CD4-positive, alpha-beta T cell (primary cell): ENCODE data around the gene AKR1D1. TPM values are rescaled to one million over a fixed set of nuclear protein-coding genes. Genes with fewer than 3 reads are reported as not detected.

Experiments used
- ATAC-seq: fragments of 200-7000 bp; cut with Tn5 transposase; one replicate; pipeline ENCODE4 v1.10.0; 2022; ENCODE audit warnings: mild to moderate bottlenecking; ENCODE audit not compliant: poor library complexity
- CTCF ChIA-PET: fragments of 350-600 bp; sonication (Branson Sonifier 250); formaldehyde crosslinking; loops from one replicate; lab custom pipeline; 2021; ENCODE audit warnings: antibody characterized with exemption, inconsistent platforms; lab: Charles Lee
- POLR2A ChIA-PET: fragments of 350-600 bp; sonication (Branson Sonifier 250); formaldehyde crosslinking; loops from one replicate; lab custom pipeline; 2021; ENCODE audit warnings: antibody characterized with exemption, inconsistent platforms; lab: Charles Lee
- DNase-seq, 14 experiments: peaks; one replicate each; pipeline ENCODE4 v3.0.0-alpha.2; 2013 to 2020; ENCODE audit warnings: mixed read lengths in 2 of 14
- H3K27ac ChIP-seq, 2 donors: one replicate each; pipeline versions ENCODE4 v1.5.1 to v1.7.0; 2013; ENCODE audit warnings: low read length in 2 of 2, low read depth in 1 of 2, mild to moderate bottlenecking in 1 of 2
- H3K27me3 ChIP-seq, 2 experiments: 1 replicate in 1 of 2; 2 replicates in 1 of 2; pipeline versions ENCODE4 v1.6.1 to v1.7.0; 2013; ENCODE audit warnings: low read length in 2 of 2, control low read depth in 1 of 2, mild to moderate bottlenecking in 1 of 2, moderate library complexity in 1 of 2; ENCODE audit not compliant: insufficient read depth in 2 of 2, control insufficient read depth in 1 of 2
- H3K36me3 ChIP-seq: one replicate; pipeline ENCODE4 v1.6.1; 2013; ENCODE audit warnings: low read length, control low read depth; ENCODE audit not compliant: insufficient read depth
- H3K4me1 ChIP-seq: one replicate; pipeline ENCODE4 v1.6.1; 2013; ENCODE audit warnings: low read length, control low read depth; ENCODE audit not compliant: insufficient read depth
- H3K4me3 ChIP-seq: one replicate; pipeline ENCODE4 v1.5.1; 2013; ENCODE audit warnings: mild to moderate bottlenecking, low read length, moderate library complexity
- H3K9me3 ChIP-seq, 2 experiments: 1 replicate in 1 of 2; 2 replicates in 1 of 2; pipeline versions ENCODE4 v1.6.1 to v1.7.0; 2013; ENCODE audit warnings: low read length in 2 of 2, mild to moderate bottlenecking in 2 of 2, control low read depth in 1 of 2, moderate library complexity in 1 of 2; ENCODE audit not compliant: control insufficient read depth in 1 of 2, insufficient read depth in 1 of 2
- H3K27ac Mint-ChIP-seq: one replicate; pipeline ENCODE4 v1.8.0; 2020; ENCODE audit warnings: mixed read lengths
- H3K27me3 Mint-ChIP-seq: one replicate; pipeline ENCODE4 v1.8.0; 2021; ENCODE audit warnings: mixed read lengths
- H3K36me3 Mint-ChIP-seq: one replicate; pipeline ENCODE4 v1.8.0; 2021; ENCODE audit warnings: low read depth, mixed read lengths
- H3K4me1 Mint-ChIP-seq: one replicate; pipeline ENCODE4 v1.8.0; 2021; ENCODE audit warnings: low read depth, mixed read lengths
- H3K4me3 Mint-ChIP-seq: one replicate; pipeline ENCODE4 v1.8.0; 2020; ENCODE audit warnings: mild to moderate bottlenecking, mixed read lengths
- H3K9me3 Mint-ChIP-seq: one replicate; pipeline ENCODE4 v1.8.0; 2020; ENCODE audit warnings: mixed read lengths
- intact Hi-C, 2 experiments: fragments of 100-400 bp; cut with DNase I in 1 of 2; cut with micrococcal nuclease in 1 of 2; formaldehyde crosslinking; loops; one replicate each; pipeline versions ENCODE4 v1.15.1 to v1.9.0; 2023 to 2025; cut with DNase I, micrococcal nuclease
- total RNA-seq, 174 experiments: library from RNA in 2 of 174; stranded (reverse) in 2 of 174; gene quantifications; one replicate each; pipeline ENCODE4 v1.2.3 and lab custom pipeline; 2021 to 2026
- TF ChIP-seq, protein P1 (sequence below): fragments of 200-600 bp; IDR thresholded peaks from one replicate; pipeline ENCODE4 v1.8.0; 2022; ENCODE audit warnings: antibody characterized with exemption, mild to moderate bottlenecking

The AKR1D1 gene
- total RNA-seq, 2 experiments from 2014 or later, result not detected

- intact Hi-C loops, result no loop called here
Observed at GRCh38 chr7:138116141-138116540, 39.9 kb downstream of the AKR1D1 start.

DNA sequence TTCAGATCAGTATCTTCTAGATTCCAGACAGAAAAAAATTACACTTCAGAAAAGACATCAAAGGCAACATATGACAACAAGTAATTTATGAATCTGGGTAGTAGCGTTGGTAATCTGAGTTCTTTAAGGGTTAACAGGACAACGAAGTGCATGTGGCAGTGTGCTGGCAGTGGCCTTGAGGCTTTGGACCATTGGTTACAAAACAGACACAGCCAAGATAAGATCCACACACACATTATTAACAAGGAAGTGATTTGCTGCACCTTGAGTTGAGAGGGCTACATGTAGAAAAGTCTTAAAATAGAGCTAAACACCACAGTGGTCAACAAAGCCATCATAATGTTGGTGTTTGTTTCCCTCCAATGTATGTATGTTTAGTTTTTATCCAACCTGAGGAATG lies 40.6 kb downstream of the AKR1D1 start:
- H3K27me3 ChIP-seq, result no peaks in the 10 kb centered on the region
- ATAC-seq (no peak), DNase-seq (no peak)
- no peak overlapping the region for H3K27ac ChIP-seq
- Mint-ChIP-seq H3K9me3 (no peaks in the 10 kb centered on the region), H3K27ac (no peak overlapping the region), H3K4me1 (no peaks in the 10 kb centered on the region), H3K36me3 (no peaks in the 10 kb centered on the region), H3K27me3 (peaks cover 14% of the 10 kb centered on the region), H3K4me3 (no peak overlapping the region)
- ChIA-PET CTCF (no interaction called here), POLR2A (no interaction called here)
- H3K36me3 ChIP-seq, result no peaks in the 10 kb centered on the region
- TF ChIP-seq, protein P1, sequence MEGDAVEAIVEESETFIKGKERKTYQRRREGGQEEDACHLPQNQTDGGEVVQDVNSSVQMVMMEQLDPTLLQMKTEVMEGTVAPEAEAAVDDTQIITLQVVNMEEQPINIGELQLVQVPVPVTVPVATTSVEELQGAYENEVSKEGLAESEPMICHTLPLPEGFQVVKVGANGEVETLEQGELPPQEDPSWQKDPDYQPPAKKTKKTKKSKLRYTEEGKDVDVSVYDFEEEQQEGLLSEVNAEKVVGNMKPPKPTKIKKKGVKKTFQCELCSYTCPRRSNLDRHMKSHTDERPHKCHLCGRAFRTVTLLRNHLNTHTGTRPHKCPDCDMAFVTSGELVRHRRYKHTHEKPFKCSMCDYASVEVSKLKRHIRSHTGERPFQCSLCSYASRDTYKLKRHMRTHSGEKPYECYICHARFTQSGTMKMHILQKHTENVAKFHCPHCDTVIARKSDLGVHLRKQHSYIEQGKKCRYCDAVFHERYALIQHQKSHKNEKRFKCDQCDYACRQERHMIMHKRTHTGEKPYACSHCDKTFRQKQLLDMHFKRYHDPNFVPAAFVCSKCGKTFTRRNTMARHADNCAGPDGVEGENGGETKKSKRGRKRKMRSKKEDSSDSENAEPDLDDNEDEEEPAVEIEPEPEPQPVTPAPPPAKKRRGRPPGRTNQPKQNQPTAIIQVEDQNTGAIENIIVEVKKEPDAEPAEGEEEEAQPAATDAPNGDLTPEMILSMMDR, result no peak
- H3K4me3 ChIP-seq, result no peak overlapping the region
- H3K4me1 ChIP-seq, result no peaks in the 10 kb centered on the region
- peaks cover 0 to under 1% of the 10 kb centered on the region in 2 experiments for H3K9me3 ChIP-seq
- intact Hi-C loops, result no loop called here

More at GRCh38 chr7:138116141-138116540, 39.9 kb downstream of the AKR1D1 start:
- Mint-ChIP-seq H3K27ac (no peak overlapping the region), H3K27me3 (peaks cover 19% of the 10 kb centered on the region), H3K4me1 (no peaks in the 10 kb centered on the region), H3K4me3 (no peak overlapping the region), H3K36me3 (no peaks in the 10 kb centered on the region), H3K9me3 (no peaks in the 10 kb centered on the region)
- ChIA-PET POLR2A (no interaction called here), CTCF (no interaction called here)
- Histone ChIP-seq H3K36me3 (no peaks in the 10 kb centered on the region), H3K27ac (no peak overlapping the region), H3K27me3 (no peaks in the 10 kb centered on the region), H3K4me1 (no peaks in the 10 kb centered on the region), H3K4me3 (no peak overlapping the region), H3K9me3 (no peaks in the 10 kb centered on the region)
- ATAC-seq, result no peak
- TF ChIP-seq, protein P1, result no peak
- DNase-seq, result no peak

DNA sequence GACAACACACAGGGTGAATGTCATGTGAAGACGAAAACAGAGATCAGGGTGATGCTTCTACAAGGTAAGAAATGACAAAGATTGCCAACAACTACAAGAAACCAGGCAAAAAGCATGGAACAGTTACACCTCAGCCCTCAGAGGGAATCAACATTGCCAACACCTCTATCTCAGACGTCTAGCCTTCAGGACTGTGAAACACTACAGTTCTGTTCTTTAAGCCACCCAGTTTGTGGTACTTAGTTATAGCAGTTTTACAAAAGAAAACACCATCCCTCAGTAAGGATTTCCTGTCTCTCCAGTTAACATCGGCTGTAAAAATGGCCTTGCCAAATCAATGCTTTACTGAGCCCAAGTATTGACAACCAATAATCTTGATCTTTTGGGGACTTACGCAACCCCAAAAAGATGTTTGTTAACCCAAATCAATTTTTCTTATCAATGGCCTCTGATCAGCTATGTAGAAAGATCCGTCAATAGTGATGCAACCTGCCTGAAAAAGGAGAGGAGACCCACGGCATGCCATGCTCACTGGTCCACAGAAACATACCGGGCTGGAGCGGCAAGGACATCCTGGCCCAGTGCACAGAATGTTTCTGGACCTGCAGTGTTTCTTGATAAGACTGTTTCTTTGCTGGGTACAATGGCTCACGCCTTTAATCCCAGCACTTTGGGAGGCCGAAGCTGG lies 44.0 kb downstream of the AKR1D1 start:
- Mint-ChIP-seq H3K4me1 (no peaks in the 10 kb centered on the region), H3K27me3 (peaks cover 6% of the 10 kb centered on the region), H3K27ac (no peak overlapping the region), H3K4me3 (no peak overlapping the region), H3K36me3 (no peaks in the 10 kb centered on the region), H3K9me3 (no peaks in the 10 kb centered on the region)
- Histone ChIP-seq H3K4me3 (no peak overlapping the region), H3K27me3 (no peaks in the 10 kb centered on the region), H3K9me3 (peaks cover 0 to 10% of the 10 kb centered on the region in 2 experiments), H3K27ac (no peak overlapping the region), H3K4me1 (no peaks in the 10 kb centered on the region), H3K36me3 (no peaks in the 10 kb centered on the region)
- ChIA-PET POLR2A (no interaction called here), CTCF (no interaction called here)
- intact Hi-C loops, result no loop called here
- no peak for DNase-seq
- TF ChIP-seq, protein P1, result no peak
- ATAC-seq, result no peak
